ENCODE measurements around the gene RASSF5. TPM values are rescaled to one million over a fixed set of nuclear protein-coding genes. Genes with fewer than 3 reads are reported as not detected.
A peak's percentile ranks its signal among the peaks of the same experiment; 100 is the strongest.

Gene RASSF5
- total RNA-seq, 1 experiment from 2014 or later: 0.69 TPM

DNA sequence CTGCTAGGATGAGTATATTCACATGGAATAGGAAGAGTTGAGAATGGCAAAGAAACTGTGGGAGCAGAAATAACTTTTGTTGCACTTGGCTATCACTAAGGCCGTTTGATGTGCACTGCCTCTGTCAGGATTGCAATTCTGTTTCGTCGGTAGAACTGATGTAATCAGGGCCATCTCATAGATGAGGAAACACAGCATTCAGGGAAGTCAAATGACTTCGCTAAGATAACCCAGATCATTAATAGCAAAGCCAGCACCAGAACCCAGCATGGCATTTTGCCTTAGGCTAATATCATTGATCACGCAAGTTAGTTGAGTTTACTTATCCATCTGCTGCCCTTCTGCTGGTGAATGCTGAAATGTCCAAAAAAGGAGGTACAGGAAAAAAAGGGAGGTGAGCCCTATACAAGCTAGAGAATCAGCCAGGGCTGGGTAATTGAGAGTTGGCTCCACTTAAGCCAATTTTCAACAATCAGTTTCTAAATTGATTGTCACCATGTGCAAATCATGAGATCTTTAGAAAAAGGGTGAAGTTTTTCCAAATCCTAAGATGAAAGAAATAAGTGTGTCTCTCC lies 7.6 kb downstream of the RASSF5 start:
- DNase-seq (ENCODE audit: low read depth): no peak

DNA sequence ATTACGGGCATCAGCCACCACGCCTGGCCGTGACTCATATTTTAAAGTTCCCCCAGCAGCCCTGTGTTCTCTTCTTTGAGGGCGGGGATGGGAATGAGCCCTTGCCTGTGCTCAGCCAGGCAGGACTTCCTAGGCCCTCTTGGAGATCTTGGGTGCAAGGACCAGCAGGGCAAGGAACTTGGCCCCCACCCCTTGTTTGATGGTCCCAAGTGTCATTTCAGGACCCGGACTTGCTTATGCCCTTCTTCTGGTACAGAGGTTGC lies 9.3 kb downstream of the RASSF5 start:
- DNase-seq (ENCODE audit: low read depth): no peak

DNA sequence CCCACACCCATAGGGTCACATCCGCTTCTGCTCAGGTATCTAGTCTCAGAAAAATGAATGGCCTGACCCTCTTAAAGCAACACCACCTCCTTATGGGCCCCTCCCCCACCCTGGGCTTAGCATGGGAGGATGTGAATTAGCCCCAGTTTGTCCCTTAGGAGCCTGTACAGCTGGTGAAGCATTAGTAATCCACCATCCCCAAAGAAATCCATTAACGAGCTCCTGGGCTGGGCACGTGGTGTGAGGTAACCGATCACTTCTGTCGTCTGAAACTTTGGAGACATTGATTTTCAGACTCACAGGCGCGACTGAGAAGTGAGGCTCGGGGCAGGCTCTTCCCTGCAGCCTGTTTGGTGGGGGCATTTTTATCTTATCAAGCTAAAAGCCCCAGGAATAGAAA lies 10.5 kb downstream of the RASSF5 start:
- DNase-seq (ENCODE audit: low read depth): no peak

DNA sequence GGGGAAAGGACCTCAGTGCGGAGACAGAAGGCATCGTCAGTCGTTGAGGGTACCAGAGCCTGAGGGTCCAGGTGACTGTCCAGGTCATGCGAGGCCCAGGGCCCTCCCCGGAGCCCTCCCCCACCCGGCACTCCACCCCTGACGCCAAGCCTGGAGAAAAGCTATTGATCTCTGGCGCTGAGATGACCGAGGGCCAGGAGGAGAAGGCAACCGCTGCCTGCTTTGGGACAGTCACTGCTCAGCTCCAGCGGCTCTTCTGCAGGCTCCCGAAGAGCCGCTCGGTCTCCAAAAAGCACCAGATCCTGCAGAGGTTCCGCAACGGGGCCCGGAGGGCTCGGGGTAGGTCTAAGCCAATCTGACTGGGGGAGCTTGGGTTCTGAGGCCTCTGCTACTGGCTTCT lies 10.9 kb downstream of the RASSF5 start:
- DNase-seq (ENCODE audit: low read depth): no peak

DNA sequence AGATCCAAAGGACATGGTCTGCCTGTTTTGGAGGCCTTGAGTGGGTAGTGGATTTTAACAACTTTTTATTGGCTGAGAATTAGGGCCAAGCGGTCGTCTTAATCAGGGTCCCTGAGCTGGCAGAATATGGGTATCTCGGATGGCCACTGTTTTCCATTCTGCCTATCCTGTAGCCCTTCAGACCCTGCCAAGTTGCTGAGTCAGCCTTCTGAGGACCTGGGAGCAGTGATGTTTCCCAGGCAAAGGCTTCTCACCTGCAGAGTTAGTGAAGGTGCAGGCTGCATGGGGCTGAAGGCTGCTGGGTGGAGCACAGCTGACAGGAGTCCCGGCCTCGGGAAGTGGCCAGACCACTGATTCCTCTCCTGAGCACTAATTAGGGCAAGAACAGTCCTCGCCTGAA lies 11.4 kb downstream of the RASSF5 start:
- no peak for DNase-seq (ENCODE audit: low read depth)

DNA sequence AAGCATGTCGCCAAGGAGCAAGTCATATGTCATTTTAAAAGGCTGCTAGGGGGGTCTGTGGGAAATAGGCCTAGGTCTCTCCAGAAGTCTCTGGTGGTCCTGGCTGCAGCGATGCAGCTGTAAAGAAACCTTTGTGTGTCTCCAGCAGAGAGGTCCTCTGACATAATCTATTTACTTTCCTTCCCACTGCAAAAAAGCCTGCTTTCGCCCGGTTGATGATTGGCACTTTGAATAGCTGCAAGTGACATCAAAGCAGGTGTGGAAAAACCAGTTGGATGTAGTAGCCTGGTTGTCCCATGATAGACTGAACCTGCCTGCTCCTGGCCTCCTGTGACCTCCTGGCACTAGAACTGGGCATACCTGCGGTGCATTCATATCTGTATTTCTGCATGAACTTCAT lies 13.8 kb downstream of the RASSF5 start:
- DNase-seq (ENCODE audit: low read depth): no peak

DNA sequence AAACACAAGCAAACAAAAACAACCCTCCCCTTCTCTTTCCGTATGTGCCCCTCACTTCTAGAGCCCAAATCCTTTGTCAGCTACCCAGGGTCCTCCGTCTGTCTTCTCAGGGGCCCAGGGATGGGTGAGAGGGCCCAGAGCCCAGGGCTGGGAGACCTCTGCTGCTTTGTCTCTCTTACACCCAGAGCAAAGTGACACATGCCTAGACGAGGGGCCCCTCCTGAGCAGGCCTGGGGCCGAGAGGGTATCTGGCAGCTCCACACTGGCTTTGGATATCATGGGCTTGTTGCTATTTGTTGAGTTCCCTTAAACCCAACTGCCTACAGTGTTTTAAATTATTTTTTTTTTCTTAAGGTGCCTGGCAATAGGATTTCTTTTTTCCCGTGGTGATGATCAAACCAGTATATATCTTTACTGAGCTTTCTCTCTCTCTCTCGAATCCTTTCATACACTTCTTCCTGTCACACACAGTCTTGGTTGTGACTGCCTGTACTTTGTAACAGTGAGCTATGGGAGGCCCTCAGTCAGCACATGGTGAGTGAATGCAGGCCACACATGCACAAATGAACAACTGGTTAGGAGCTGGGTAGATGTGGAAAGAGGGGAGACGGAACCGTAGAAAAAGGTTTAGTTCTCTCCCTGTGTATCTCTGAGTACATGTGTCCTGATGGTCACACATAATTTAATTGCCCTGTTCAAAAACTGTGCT lies 14.5 kb downstream of the RASSF5 start:
- DNase-seq (ENCODE audit: low read depth): no peak

DNA sequence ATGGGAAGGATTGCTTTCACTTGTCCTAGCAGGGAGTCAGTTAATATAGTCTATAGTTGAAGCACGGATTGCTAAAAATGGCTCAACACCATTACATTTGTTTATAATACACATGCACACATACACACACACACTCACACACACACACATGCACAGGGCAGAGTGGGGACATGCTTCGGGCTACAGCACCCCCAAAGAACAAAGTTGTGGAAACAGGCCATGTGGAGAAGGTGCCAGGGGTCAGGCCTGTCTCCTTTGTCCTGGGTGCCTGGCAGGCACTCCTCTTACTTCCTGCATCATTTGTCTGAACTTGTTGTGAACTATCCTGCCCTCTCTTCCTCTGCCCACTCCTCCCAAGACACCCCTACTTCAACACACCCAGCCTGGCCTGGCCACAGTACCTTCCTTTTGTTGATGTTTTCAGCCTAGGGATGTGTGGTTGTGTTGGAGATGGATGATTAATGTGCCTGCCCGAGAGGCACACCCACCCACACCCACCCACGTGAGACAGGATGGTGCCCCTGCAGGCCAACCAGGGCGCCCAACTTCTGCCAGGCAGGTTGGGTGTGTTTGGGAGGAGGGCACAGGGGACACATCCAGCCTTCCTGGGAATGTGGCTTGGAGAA lies 17.5 kb downstream of the RASSF5 start:
- no peak for DNase-seq (ENCODE audit: low read depth)

DNA sequence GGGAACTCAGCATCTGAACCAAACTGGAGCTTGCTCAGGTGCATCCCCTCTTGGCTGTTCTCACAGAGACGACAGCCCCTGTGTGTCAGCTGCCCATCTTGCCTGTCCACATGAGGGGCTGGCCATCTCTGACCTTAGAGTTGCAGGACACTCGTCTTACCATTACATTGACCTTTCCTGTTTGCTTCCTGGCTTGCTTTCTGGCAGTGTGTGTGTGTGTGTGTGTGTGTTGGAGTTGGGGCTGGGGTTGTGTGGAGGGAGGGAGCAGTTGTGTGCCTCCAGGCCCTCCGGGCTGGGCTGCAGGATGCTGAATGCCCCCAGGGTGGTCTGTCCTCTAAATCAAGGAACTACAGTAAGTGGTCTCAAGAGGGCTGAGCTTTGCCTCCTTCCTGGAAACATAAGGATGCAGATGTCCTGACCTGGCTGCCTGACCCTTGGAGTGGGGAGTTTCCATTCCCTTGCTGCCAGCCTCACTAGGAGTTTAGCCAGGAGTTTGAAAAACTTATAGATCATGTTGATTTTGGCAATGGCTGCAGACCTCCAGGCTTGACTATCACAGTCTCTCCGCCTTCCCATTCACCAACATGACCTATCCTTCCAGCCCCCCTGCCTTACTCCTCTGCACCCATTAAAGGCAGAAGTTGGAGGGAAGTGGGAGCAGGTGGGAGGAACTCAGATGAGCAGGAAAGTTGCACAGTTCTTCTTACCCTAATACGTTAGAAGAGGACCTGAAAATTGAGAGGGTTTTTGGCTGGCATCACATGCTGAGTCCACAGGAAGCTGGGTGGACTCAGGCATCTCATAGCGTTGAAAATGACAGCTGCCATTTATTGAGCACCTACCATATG lies 19.0 kb downstream of the RASSF5 start:
- no peak for DNase-seq (ENCODE audit: low read depth)

DNA sequence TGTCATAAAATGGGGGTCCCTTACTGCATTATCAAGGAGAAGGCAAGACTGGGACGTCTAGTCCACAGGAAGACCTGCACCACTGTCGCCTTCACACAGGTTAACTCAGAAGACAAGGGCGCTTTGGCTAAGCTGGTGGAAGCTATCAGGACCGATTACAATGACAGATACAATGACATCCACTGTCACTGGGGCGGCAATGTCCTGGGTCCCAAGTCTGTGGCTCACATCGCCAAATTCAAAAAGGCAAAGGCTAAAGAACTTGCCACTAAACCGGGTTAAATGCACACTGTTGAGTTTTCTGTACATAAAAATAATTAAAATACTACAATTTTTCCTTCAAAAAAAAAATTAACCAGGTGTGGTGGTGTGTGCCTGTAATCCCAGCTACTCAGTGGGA lies 22.1 kb downstream of the RASSF5 start:
- no peak for DNase-seq (ENCODE audit: low read depth)

DNA sequence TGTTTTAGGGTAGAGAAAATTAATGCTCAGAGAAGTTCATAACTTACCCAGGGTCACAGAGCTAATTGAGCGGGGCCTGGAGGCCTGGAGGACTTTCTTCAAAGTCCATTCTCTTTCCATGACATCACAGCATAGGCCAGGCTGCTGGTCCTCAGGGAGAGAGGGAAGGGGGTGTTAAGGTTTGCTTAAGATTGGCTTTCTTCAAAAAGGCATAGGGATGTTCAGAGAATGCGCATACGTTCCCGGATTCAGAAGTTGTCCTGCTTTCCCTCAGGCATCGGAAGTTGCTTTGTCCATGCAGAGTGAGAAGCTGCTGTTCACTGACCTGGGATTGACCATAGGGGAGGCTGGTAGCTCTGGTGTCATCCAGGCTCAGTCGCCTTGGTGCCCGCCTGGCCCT lies 25.0 kb downstream of the RASSF5 start:
- DNase-seq (ENCODE audit: low read depth): no peak

DNA sequence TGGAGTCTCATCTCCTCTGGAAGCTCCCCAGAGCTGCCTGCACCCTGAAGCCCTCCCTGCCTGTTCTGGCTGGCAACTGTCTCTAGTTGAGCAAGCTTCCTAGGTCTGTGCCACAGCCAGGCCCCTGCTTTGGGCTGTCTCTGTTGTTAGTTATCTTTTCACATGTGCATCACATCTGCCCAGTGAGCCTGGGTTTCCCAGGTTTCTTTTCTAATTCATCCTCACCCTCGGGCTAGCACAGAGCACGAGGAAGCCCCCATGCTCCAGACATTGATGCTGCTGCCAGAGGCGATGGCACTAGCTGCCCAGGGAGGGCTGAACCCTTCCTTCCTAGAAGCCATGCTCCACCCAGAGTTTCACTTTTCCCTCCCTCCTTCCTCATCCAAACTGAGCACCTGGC lies 27.2 kb downstream of the RASSF5 start:
- no peak for DNase-seq (ENCODE audit: low read depth)

DNA sequence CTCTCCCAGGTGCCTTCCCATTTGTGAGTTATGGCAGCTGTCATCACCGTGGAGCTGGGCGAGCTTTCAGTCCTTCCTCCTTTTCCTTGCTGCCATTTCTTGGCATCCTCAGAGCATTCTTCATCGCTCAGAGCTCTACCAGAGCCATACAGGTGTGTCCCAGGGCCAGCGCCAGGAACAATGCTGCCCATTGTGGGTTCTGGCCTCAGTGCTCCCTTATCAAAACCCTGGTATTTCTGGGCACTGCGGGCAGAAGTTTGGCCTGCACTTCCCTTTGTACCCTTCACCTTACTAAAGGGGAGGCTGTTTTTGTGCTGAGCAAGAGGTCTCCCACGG lies 28.5 kb downstream of the RASSF5 start:
- DNase-seq (ENCODE audit: low read depth): no peak

DNA sequence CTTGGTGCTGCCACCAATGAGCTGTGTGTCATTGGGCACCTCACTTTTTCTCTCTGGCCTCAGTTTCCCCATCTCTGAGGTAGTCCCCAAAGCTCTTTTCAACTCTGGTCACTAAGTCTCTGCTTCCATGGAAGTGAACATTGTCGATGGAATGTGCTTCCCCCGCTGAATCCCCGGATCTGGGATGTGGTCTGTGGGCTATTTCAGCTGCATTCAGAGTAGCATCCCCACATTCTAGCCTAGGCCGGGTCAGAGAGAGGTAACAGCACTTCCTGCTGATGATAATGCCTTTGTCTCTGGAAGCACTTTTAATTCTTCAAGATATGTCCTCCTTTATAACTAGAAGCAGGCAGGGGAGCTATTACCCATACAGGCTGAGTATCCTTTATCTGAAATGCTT lies 29.8 kb downstream of the RASSF5 start:
- DNase-seq (ENCODE audit: low read depth): no peak

DNA sequence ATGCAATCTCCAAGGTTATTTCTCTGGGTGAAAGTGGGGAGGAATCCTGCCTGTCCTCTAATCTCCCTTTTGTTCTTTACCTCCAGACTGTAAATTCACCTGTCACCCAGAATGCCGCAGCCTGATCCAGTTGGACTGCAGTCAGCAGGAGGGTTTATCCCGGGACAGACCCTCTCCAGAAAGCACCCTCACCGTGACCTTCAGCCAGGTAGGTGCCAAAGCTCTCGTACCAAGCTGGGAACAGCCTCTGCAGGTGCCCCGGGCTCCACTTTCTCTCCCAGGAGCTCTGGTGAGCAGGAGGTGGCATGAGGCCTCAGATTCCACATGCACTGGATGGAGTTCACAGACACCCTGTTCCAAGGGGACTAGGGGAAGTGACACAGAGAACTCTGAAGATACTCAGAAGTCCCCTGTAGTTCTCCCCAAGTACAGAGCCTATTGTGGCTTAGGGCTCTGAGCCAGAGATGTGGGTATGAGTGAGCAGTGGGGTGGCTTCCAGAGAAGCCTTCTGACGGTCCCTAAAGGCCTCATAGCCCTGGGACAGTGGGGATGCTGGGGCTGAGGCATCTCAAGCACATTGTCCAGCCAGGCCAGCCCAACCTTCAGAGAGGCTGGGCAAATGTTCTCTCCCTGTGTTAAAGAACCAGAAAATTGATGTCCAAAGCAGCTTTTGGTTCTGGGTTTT lies 30.9 kb downstream of the RASSF5 start:
- DNase-seq (ENCODE audit: low read depth): no peak

DNA sequence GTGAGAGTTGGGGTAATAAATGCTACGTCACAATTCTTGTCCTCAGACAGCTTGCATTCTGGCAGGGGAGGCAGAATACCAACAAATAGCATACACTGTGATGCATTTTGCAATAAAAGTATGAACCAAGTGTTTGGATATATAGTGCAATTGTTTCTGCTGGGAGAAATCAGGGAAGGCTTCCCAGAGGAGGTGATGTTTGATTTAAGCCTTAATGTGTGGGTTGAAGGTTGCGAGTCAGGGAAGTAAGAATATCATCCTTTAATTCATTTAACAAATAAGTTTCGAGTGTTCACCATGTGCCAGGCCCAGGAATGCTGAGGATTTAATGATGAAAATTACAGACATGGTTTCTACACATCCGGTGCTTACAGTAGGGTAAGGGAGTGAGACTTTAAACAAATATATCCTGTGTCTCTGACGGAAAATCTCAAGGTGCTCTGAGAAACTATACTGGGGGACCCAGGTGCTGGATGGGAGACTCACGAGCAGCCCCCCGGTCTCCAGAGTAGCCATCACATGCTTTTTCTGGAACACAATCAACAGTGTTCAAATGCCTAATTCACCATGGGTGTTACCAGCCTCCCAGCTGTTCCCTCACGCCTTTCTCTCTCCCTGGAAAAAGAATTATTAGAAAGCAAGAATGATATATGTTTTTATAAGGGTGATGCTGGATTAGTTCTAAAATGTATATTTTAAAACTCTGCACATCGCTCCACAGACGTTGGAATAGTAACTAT lies 31.7 kb downstream of the RASSF5 start:
- no peak for DNase-seq (ENCODE audit: low read depth)

DNA sequence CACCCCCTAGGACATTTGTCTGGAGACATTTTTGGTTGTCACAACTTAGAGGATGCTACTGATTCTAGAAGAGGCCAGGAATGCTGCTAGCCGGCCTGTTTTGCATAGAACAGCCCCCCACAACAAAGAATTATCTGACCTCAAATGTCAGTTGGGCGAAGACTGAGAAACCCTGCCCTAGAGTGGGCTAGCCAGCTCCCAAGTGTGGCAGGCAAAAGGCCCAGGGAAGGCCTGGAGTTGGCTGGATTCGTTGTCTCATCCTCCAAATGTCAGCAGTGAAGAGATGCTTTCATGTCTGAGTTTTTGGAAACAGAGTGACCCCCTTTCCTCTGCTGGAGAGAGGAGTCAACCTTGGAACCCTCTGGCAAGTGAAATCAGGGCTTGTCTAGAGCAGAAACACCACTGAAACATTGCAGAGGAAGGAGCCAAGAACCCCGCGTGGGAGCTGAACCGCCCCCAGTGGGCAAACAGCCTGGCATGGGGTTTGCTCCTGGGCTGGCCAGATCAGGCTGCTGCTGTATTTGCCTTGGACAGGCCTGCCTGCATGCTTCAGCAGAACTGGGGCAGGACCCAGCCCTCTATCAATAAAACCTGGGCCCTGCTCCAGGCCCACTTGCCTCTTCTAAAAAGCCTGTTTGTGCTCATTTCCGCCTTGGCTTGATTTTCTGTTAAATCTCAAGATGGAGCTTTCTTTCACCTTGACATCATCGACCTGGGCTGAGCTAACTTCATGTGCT lies 32.9 kb downstream of the RASSF5 start:
- DNase-seq (ENCODE audit: low read depth): no peak

DNA sequence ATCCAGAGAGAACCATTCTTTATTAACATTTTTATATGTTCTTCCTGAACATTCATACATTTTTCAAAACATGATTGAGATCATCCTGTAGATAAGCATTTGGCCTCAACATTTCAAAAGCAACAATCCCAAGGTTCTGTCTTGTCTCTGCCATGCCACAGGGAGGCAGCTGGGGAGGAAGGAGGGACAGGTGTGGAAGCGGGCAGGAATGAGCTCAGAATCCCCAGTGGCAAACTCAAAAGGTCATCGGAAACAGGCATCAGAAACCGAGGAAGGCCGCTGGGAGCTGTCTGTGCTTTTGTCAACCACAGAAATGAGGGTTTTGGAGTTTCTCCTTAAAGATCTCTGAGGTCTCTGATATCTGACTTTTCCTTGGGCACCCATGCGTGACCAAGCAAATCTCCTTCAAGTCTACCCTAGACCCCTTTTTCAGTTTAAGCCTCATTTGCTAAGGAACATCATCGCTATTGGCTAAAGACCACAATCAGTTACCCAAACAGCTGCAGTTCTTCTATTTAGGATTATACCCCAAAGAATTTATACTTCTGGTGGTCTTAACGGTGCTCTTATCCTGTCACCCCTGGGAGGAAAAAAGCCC lies 34.0 kb downstream of the RASSF5 start:
- DNase-seq (ENCODE audit: low read depth): no peak

DNA sequence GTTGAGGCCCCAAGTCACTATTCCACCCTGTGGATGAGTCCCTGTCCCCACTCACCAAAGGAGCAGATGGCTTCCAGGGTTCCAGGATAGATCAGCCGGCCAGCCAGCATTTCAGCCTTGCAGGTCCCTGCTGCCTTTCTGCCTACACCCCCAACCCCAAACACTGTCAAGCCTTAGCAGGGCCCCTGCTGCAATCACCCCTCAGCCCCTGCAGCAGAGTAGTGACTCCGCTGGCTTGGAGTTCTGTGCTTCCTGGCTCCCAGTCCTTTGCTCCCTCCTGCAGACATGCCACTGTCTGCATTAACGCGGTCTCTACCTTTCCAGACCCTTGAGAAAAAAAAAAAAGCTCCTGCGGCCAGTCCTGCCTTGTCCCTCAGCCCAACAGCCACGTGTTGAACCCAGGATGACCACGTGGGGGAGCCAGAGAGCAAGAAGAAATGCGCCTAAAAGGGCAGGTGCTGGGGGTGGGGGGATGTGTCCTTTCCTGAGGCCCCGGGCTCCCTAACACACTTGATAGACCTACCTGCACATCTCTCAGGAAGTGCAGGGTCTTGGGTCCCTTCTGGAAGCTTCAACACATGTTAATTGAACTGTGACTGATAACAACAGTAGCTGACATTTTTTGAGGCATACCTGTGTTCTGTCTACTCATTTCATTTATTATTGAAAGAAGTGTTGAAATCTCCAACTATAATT lies 37.4 kb downstream of the RASSF5 start:
- DNase-seq (ENCODE audit: low read depth): peak; percentile 65

DNA sequence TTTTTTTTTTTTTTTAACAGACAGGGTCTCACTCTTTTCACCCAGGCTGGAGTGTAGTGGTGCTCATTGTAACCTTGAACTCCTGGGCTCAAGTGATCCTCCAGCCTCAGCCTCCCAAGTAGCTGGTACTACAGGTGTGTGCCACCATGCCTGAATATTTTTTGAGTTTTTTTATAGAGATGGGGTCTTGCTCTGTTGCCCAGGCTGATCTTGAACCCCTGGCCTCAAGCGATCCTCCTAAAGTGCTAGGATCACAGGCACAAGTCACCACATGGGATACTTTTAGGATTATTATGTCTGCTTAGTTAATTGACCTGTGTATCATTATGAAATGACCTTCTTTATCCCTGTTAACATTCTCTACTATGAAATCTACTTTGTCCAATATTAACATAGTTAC lies 38.0 kb downstream of the RASSF5 start:
- DNase-seq (ENCODE audit: low read depth): no peak

Data from Daoy (cell line).